ENCODE results near the gene ATOH8.

Gene ATOH8

GRCh38 chr2:85718885-85719492 is 34.8 kb upstream of the ATOH8 start:
- no peak for TF ChIP-seq CTCF (IDR thresholded peaks at IDR 0.05)
- Histone ChIP-seq H3K4me3 (no peak overlapping the region), H3K27ac (no peak overlapping the region)
- peak; percentile 71 for DNase-seq (ENCODE audit: low spot score)

- H3K27ac ChIP-seq, result no peak overlapping the region
- peak; percentile 67 for DNase-seq (ENCODE audit: low spot score)
- TF ChIP-seq CTCF (IDR thresholded peaks at IDR 0.05), result no peak
Observed at GRCh38 chr2:85719609-85720240, 34.1 kb upstream of the ATOH8 start.

GRCh38 chr2:85720533-85720932 is 33.3 kb upstream of the ATOH8 start:
- no peak for DNase-seq (ENCODE audit: low spot score)
- Histone ChIP-seq H3K27ac (no peak overlapping the region), H3K4me3 (no peak overlapping the region)
- TF ChIP-seq CTCF (IDR thresholded peaks at IDR 0.05), result no peak

More at GRCh38 chr2:85719609-85720240, 34.1 kb upstream of the ATOH8 start:
- H3K4me3 ChIP-seq, result no peak overlapping the region

GRCh38 chr2:85721641-85722040 is 32.1 kb upstream of the ATOH8 start:
- peak; percentile 28 for DNase-seq (ENCODE audit: low spot score)
- Histone ChIP-seq H3K27ac (no peak overlapping the region), H3K4me3 (no peak overlapping the region)
- no peak for TF ChIP-seq CTCF (IDR thresholded peaks at IDR 0.05)

- TF ChIP-seq CTCF (IDR thresholded peaks at IDR 0.05), result no peak
- Histone ChIP-seq H3K27ac (peak overlapping the region in 1 of 2 donors; percentile 12), H3K4me3 (no peak overlapping the region)
- peak; percentile 36 for DNase-seq (ENCODE audit: low spot score)
Observed at GRCh38 chr2:85722519-85722918, 31.3 kb upstream of the ATOH8 start.

- Histone ChIP-seq H3K4me3 (no peak overlapping the region), H3K27ac (peak overlapping the region in 1 of 2 donors; percentile 1)
- peak; percentile 33 for DNase-seq (ENCODE audit: low spot score)
- TF ChIP-seq CTCF (IDR thresholded peaks at IDR 0.05), result no peak
Observed at GRCh38 chr2:85723707-85724360, 30.0 kb upstream of the ATOH8 start.
